Ishikawa (cell line): ENCODE results near the gene TTC34.

Experiments
- CEBPB ChIP-seq: IDR thresholded peaks from 2 replicates; pipeline ENCODE4 v1.6.1; 2012
- EP300 ChIP-seq: IDR thresholded peaks from 2 replicates; pipeline ENCODE4 v1.6.1; 2012; ENCODE audit warnings: borderline replicate concordance
- TAF1 ChIP-seq: IDR thresholded peaks from 2 replicates; pipeline ENCODE4 v1.6.1; 2012; ENCODE audit warnings: low read depth, mild to moderate bottlenecking
- TCF12 ChIP-seq: IDR thresholded peaks from 2 replicates; pipeline ENCODE4 v1.6.1; 2012; ENCODE audit warnings: low read depth
- YY1 ChIP-seq: IDR thresholded peaks from 2 replicates; pipeline ENCODE4 v1.6.1; 2012; ENCODE audit warnings: low read depth
- TF ChIP-seq, protein P1 (sequence below): IDR thresholded peaks from 2 replicates; pipeline ENCODE4 v1.6.1; 2012
- TF ChIP-seq, protein P2 (sequence below): IDR thresholded peaks from 2 replicates; pipeline ENCODE4 v1.6.1; 2012

DNA sequence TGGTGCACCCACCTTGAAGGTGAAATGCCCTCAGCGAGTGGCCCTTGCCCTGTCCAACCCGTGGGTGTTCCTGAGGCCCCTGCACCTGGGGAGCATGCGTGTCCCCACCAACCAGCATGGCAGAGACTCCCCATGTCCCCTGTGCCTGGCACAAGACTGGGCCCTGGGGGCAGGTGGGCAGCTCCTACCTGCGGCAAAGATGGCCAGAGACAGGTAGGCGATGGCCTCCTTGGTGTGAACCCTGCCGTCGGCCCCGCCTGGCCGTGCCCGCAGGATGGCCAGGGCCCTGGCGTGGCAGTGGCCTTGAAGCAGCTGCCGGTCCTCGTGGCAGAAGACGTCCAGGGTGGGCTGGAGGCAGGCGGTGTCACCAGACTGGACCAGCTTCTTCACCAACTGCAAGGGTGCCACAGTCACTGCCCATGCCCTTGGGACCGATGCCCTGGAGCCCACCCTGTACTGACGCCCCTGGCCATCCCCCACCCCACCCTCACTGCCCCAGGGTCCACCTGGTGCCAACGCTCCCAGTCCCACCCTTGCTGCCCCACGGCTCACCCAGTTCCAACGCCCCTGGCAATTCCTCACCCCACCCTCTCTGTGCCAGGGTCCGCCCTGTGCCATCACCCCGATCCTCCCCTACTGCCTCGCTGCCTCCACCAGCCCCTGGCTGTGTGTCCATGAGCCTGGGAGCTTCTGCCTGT is 15.7 kb downstream of the TTC34 start:
- TF ChIP-seq, protein P1, sequence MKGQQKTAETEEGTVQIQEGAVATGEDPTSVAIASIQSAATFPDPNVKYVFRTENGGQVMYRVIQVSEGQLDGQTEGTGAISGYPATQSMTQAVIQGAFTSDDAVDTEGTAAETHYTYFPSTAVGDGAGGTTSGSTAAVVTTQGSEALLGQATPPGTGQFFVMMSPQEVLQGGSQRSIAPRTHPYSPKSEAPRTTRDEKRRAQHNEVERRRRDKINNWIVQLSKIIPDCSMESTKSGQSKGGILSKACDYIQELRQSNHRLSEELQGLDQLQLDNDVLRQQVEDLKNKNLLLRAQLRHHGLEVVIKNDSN = no peak
- TF ChIP-seq TCF12 = no peak
- no peak for TF ChIP-seq EP300
- TF ChIP-seq TAF1 = no peak
- TF ChIP-seq CEBPB = no peak
- TF ChIP-seq, protein P2, sequence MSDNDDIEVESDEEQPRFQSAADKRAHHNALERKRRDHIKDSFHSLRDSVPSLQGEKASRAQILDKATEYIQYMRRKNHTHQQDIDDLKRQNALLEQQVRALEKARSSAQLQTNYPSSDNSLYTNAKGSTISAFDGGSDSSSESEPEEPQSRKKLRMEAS = no peak
- TF ChIP-seq YY1 = no peak
